Measurements from ENCODE around the gene PLCD3.

DNA sequence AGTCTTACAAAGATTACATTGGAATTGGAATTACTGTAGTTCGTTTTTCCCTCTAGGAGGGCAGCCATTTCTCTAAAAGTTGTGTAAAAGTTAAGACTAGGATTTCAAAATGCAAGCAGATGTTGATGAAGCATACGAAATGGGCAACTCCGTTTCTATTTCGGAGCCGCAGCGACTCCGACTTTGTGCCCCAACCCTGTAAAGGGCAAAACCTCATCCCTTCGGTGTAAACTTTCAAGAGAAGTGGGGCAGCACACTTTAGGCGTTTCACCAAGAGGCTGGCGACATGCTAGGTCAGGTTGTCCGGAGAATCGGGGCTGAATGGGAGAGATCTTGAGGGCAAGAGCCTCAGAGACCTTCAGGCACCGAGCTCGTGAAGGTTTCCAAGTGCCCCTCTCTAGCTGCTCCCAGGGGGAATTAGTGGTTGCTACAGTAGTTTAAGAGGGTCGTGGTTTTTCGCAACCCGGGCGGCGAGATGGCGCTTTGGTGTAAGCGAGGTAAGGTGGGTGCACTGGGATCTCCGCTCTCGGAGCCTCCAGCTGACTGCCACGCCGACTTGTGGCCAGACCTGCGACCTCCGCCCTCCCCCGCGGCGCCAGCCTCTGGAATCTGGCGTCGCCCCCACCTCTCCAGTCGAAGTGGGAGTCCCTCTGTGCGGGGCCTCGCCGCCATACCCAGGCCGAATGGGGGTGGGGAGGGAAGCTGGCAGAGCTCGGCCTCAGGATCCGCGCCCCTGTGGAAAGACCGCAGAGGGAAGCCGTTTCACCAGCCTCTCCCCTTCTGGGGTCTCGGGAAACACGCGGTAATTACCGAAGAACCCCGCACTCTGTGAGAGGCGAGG lies 28.4 kb upstream of the PLCD3 start:
- TF ChIP-seq, protein P1, sequence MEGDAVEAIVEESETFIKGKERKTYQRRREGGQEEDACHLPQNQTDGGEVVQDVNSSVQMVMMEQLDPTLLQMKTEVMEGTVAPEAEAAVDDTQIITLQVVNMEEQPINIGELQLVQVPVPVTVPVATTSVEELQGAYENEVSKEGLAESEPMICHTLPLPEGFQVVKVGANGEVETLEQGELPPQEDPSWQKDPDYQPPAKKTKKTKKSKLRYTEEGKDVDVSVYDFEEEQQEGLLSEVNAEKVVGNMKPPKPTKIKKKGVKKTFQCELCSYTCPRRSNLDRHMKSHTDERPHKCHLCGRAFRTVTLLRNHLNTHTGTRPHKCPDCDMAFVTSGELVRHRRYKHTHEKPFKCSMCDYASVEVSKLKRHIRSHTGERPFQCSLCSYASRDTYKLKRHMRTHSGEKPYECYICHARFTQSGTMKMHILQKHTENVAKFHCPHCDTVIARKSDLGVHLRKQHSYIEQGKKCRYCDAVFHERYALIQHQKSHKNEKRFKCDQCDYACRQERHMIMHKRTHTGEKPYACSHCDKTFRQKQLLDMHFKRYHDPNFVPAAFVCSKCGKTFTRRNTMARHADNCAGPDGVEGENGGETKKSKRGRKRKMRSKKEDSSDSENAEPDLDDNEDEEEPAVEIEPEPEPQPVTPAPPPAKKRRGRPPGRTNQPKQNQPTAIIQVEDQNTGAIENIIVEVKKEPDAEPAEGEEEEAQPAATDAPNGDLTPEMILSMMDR (IDR thresholded peaks at IDR 0.05; ENCODE audit: insufficient read depth, low read length, poor library complexity, severe bottlenecking) = no peak
- TF ChIP-seq EZH2phosphoT487 (conservative IDR thresholded peaks at IDR 0.05; ENCODE audit: low read length) = no peak

All from SU-DHL-6 (cell line).